HFFc6 (cell line): ENCODE measurements around the gene TRPM2. TPM values are rescaled to one million over a fixed set of nuclear protein-coding genes. Genes with fewer than 3 reads are reported as not detected.

Experiments
- DNase-seq: peaks from one replicate; pipeline ENCODE4 v3.0.0-alpha.2; 2018
- H3K27ac Mint-ChIP-seq: 2 replicates; pipeline ENCODE4 v1.8.0; 2020; ENCODE audit warnings: mild to moderate bottlenecking, mixed read lengths
- H3K27me3 Mint-ChIP-seq: 2 replicates; pipeline ENCODE4 v1.8.0; 2021; ENCODE audit warnings: mild to moderate bottlenecking, moderate library complexity, mixed read lengths; ENCODE audit not compliant: insufficient read depth
- H3K36me3 Mint-ChIP-seq: 2 replicates; pipeline ENCODE4 v1.8.0; 2021; ENCODE audit warnings: low read depth, mixed read lengths
- H3K4me1 Mint-ChIP-seq: 2 replicates; pipeline ENCODE4 v1.8.0; 2020; ENCODE audit warnings: low read depth, mixed read lengths
- H3K4me3 Mint-ChIP-seq: 2 replicates; pipeline ENCODE4 v1.8.0; 2020; ENCODE audit warnings: mild to moderate bottlenecking, moderate library complexity, mixed read lengths
- H3K9me3 Mint-ChIP-seq: 2 replicates; pipeline ENCODE4 v1.8.0; 2020; ENCODE audit warnings: mild to moderate bottlenecking, mixed read lengths
- total RNA-seq, 6 experiments: library from RNA; stranded (reverse); fragmentation: NEBNext Ultra II Directional; extraction: Animal tissue kit (Norgen Biotek cat#: 25700); gene quantifications; 2 replicates in 1 of 6; 3 replicates in 5 of 6; pipeline ENCODE4 v1.2.3, GENCODE V29; 2021
- TF ChIP-seq, protein P1 (sequence below): fragments of 200-600 bp; sonication (generic); IDR thresholded peaks from 2 replicates; pipeline ENCODE4 v1.5.0; 2021; ENCODE audit warnings: antibody characterized with exemption, mild to moderate bottlenecking

TRPM2 gene
- total RNA-seq, 6 experiments from 2014 or later, result 0.09 to 0.31 (median 0.20) TPM; not detected in 2

DNA sequence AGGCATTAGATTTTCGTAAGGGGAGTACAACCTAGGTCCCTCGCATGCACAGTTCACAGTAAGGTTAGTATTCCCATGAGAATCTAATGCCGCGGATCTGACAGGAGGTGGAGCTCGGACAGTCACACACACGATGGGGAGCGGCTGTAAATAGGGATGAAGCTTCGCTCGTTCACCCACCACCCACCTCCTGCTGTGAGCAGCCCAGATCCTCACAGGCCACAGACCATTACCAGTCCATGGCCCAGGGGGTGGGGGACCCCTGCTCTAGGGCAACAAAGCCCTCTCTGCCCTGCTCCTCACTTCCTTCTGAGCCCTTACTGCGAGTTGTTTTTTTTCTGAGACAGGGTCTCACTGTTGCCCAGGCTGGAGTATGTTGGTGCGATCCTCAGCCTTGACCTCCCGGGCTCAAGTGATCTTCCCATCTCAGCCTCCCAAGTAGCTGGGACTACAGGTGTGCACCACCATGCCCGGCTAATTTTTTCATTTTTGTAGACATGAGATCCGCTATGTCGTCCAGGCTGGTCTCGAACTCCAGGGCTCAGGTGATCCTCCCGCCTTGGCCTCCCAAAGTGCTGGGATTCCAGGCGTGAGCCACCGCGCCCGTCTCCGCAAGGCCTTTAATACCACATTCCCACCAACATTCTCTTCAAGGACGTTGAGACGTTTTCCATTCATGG is 21.3 kb downstream of the TRPM2 start:
- no peak for DNase-seq
- H3K27me3 Mint-ChIP-seq, result peaks cover 7% of the 10 kb centered on the region
- H3K27ac Mint-ChIP-seq, result no peak overlapping the region
- no peak overlapping the region for H3K4me3 Mint-ChIP-seq
- H3K9me3 Mint-ChIP-seq, result peaks cover 55% of the 10 kb centered on the region
- peaks cover 9% of the 10 kb centered on the region; the same call in 1 of the 2 replicates for H3K36me3 Mint-ChIP-seq
- H3K4me1 Mint-ChIP-seq, result no peaks in the 10 kb centered on the region
- TF ChIP-seq, protein P1, sequence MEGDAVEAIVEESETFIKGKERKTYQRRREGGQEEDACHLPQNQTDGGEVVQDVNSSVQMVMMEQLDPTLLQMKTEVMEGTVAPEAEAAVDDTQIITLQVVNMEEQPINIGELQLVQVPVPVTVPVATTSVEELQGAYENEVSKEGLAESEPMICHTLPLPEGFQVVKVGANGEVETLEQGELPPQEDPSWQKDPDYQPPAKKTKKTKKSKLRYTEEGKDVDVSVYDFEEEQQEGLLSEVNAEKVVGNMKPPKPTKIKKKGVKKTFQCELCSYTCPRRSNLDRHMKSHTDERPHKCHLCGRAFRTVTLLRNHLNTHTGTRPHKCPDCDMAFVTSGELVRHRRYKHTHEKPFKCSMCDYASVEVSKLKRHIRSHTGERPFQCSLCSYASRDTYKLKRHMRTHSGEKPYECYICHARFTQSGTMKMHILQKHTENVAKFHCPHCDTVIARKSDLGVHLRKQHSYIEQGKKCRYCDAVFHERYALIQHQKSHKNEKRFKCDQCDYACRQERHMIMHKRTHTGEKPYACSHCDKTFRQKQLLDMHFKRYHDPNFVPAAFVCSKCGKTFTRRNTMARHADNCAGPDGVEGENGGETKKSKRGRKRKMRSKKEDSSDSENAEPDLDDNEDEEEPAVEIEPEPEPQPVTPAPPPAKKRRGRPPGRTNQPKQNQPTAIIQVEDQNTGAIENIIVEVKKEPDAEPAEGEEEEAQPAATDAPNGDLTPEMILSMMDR, result no peak

DNA sequence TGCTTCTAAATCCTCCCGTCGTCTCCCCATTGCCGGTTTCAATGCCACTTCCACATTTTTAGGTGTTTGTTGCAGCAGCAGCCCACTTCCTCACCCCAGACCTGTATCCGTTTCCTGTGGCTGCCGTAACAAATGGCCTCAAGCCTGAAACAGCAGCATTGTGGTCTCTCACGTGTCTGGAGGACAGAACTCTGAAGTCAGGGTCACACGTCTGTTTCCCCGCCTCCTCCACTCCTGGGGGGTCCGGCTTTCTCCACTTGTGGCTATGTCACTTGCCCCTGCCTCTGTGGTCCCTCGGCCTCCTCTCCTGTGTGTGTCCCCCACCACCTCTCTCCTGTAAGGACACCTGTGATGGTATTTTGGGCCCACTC is 21.8 kb downstream of the TRPM2 start:
- no peak for DNase-seq
- Mint-ChIP-seq H3K4me1 (no peaks in the 10 kb centered on the region), H3K27ac (no peak overlapping the region), H3K27me3 (peaks cover 11% of the 10 kb centered on the region), H3K36me3 (peaks cover 9% of the 10 kb centered on the region; the same call in 1 of the 2 replicates), H3K4me3 (no peak overlapping the region), H3K9me3 (peaks cover 54% of the 10 kb centered on the region)
- TF ChIP-seq, protein P1, result no peak

DNA sequence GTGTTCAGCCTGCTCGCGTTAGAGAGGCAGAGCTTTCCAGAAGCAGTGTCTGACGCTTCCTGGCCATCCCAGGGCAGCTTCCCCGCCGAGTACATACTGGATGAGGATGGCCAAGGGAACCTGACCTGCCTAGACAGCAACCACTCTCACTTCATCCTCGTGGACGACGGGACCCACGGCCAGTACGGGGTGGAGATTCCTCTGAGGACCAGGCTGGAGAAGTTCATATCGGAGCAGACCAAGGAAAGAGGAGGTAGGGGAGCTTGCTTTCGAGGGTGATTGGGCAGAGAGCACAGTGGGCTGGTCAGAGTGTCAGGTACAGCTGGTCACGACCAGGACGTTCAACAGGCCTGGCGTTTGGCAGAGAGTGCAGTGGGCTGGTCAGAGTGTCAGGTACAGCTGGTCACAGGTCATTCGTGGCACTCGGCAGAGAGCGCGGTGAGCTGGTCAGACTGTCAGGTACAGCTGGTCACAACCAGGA is 22.4 kb downstream of the TRPM2 start:
- Mint-ChIP-seq H3K4me1 (no peaks in the 10 kb centered on the region), H3K27ac (no peak overlapping the region), H3K4me3 (no peak overlapping the region), H3K9me3 (peaks cover 50% of the 10 kb centered on the region), H3K27me3 (peaks cover 11% of the 10 kb centered on the region), H3K36me3 (peaks cover 9% of the 10 kb centered on the region; the same call in 1 of the 2 replicates)
- no peak for DNase-seq
- TF ChIP-seq, protein P1, result no peak

DNA sequence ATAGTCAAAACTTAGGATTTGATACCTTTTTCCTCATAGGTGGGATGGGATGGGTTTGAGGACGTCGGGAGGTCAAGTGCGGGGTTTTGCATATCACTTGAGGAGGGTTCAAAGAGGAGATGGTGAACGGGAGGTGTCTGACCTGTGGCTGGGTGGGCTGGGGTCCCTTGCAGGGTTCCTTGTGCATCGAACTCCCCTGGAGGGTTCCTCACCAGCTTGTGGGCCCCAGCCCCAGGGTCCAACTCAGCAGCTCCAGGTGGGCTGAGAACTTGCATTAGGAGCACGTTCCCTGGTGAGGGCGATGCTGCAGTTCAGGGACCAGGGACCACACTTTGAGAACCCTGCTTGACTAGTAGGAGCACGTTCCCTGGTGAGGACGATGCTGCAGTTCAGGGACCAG is 23.2 kb downstream of the TRPM2 start:
- H3K4me1 Mint-ChIP-seq, result no peaks in the 10 kb centered on the region
- H3K9me3 Mint-ChIP-seq, result peaks cover 48% of the 10 kb centered on the region
- H3K4me3 Mint-ChIP-seq, result no peak overlapping the region
- no peak for DNase-seq
- TF ChIP-seq, protein P1, result no peak
- no peak overlapping the region for H3K27ac Mint-ChIP-seq
- peaks cover 9% of the 10 kb centered on the region; the same call in 1 of the 2 replicates for H3K36me3 Mint-ChIP-seq
- peaks cover 11% of the 10 kb centered on the region for H3K27me3 Mint-ChIP-seq

DNA sequence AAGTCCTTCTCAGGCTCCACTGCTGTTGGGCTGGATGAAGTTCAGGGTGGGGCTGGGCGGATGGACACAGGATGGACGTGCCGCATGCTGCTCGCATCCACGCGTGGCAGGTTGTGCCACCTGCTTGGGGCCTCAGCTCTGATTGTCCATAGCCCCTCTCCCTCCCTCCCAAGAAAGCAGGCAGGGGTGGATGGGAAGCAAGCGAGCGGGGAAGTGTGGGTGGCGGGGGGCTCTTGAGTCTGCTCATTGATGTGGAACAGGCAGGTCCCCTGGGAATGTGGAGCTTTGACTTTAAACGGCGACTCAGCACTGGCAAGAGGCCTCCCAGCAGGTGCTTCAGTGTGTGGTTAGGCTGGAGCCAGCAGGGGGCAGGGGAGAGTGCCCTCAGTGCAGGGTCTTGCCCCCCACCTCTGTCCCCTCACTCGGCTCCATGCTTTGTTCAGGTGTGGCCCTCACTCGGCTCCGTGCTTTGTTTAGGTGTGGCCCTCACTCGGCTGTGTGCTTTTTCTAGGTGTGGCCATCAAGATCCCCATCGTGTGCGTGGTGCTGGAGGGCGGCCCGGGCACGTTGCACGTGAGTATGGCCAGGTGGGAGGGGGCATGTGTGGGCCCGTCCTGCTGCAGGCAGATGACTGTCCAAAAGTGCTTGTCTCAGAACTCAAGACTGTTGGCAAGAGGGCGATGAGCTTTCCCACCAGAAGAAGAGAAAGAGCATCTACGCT is 23.9 kb downstream of the TRPM2 start:
- Mint-ChIP-seq H3K9me3 (peaks cover 49% of the 10 kb centered on the region; the same call in 1 of the 2 replicates), H3K4me1 (no peaks in the 10 kb centered on the region), H3K4me3 (no peak overlapping the region), H3K27me3 (peaks cover 11% of the 10 kb centered on the region), H3K36me3 (peaks cover 9% of the 10 kb centered on the region; the same call in 1 of the 2 replicates), H3K27ac (no peak overlapping the region)
- TF ChIP-seq, protein P1, result no peak
- DNase-seq, result no peak
